ENCODE measurements around the gene SCAF8.

GRCh38 chr6:154766288-154766687, 33.1 kb downstream of the SCAF8 start:
- TF ChIP-seq EZH2 (optimal IDR thresholded peaks at IDR 0.05; ENCODE audit: low read depth, low read length) (no peak), CTCF (IDR thresholded peaks at IDR 0.05; ENCODE audit: low read length) (no peak)

Data from MM.1S (cell line).